Gastrocnemius medialis (tissue), 4 donors: ENCODE data around the gene ACTN4. TPM values are rescaled to one million over a fixed set of nuclear protein-coding genes. Genes with fewer than 3 reads are reported as not detected.

Experiments used
- ATAC-seq, 2 donors: fragments of 150-250 bp; one replicate each; pipeline ENCODE4 v1.9.1; 2016
- DNase-seq, 2 donors: peaks; one replicate each; pipeline ENCODE4 v3.0.0-alpha.2; 2019
- H3K27ac ChIP-seq, 4 donors: fragments of 200-600 bp; sonication (generic); 1 replicate in 1 of 4; 2 replicates in 3 of 4; pipeline ENCODE4 v1.5.1; 2016 to 2018; ENCODE audit warnings: mild to moderate bottlenecking in 2 of 4, moderate library complexity in 1 of 4
- H3K27me3 ChIP-seq, 3 donors: fragments of 200-600 bp; sonication (generic) in 2 of 3; 1 replicate in 1 of 3; 2 replicates in 2 of 3; pipeline versions ENCODE4 v1.5.1 to v1.6.0; 2016 to 2019; ENCODE audit warnings: mild to moderate bottlenecking in 1 of 3, moderate library complexity in 1 of 3
- H3K36me3 ChIP-seq, 2 donors: fragments of 200-600 bp; sonication (generic) in 1 of 2; one replicate each; pipeline ENCODE4 v1.5.1; 2017 to 2018
- H3K4me1 ChIP-seq, 2 donors: fragments of 200-600 bp; sonication (generic) in 1 of 2; one replicate each; pipeline ENCODE4 v1.5.1; 2016 to 2017; ENCODE audit warnings: mild to moderate bottlenecking in 2 of 2
- H3K4me3 ChIP-seq, 4 donors: fragments of 200-600 bp; sonication (generic) in 3 of 4; 1 replicate in 1 of 4; 2 replicates in 3 of 4; pipeline ENCODE4 v1.5.1; 2016 to 2019; ENCODE audit warnings: mild to moderate bottlenecking in 2 of 4
- H3K9me3 ChIP-seq, 3 donors: fragments of 200-600 bp; sonication (generic) in 2 of 3; 1 replicate in 1 of 3; 2 replicates in 2 of 3; pipeline ENCODE4 v1.5.1; 2016 to 2019
- POLR2A ChIP-seq, 2 donors: fragments of 450-650 bp; IDR thresholded peaks; one replicate each; pipeline ENCODE4 v1.6.1; 2017; ENCODE audit warnings: antibody characterized with exemption in 2 of 2, mild to moderate bottlenecking in 2 of 2, moderate library complexity in 2 of 2
- in situ Hi-C, 4 donors: fragments of 200-750 bp; cut with MboI; loops; one replicate each; pipeline versions ENCODE4 v1.15.0 to v1.8.0; 2017; ENCODE audit warnings: low sequenced_read_pairs in 4 of 4
- intact Hi-C: fragments of 100-400 bp; cut with DNase I; formaldehyde crosslinking; loops from one replicate; pipeline ENCODE4 v1.15.1; 2023; ENCODE audit warnings: low total_unique reads
- total RNA-seq, 4 donors: library from RNA; depleted of rRNA; stranded (reverse); fragments of >200 nt; gene quantifications; one replicate each; pipeline versions ENCODE4 v1.1.0 to v1.2.3, GENCODE V29; 2016
- TF ChIP-seq, protein P1 (sequence below), 5 experiments: fragments of 450-650 bp in 3 of 5; fragments of 200-600 bp in 2 of 5; sonication (generic) in 2 of 5; IDR thresholded peaks in 4 of 5; conservative IDR thresholded peaks in 1 of 5; 1 replicate in 4 of 5; 2 replicates in 1 of 5; pipeline ENCODE4 v1.5.1; 2016 to 2019; ENCODE audit warnings: antibody characterized with exemption in 5 of 5, mild to moderate bottlenecking in 3 of 5, moderate library complexity in 3 of 5

The ACTN4 gene
- total RNA-seq, 4 donors from 2014 or later = 32.0 to 85.3 (median 63.9) TPM

DNA sequence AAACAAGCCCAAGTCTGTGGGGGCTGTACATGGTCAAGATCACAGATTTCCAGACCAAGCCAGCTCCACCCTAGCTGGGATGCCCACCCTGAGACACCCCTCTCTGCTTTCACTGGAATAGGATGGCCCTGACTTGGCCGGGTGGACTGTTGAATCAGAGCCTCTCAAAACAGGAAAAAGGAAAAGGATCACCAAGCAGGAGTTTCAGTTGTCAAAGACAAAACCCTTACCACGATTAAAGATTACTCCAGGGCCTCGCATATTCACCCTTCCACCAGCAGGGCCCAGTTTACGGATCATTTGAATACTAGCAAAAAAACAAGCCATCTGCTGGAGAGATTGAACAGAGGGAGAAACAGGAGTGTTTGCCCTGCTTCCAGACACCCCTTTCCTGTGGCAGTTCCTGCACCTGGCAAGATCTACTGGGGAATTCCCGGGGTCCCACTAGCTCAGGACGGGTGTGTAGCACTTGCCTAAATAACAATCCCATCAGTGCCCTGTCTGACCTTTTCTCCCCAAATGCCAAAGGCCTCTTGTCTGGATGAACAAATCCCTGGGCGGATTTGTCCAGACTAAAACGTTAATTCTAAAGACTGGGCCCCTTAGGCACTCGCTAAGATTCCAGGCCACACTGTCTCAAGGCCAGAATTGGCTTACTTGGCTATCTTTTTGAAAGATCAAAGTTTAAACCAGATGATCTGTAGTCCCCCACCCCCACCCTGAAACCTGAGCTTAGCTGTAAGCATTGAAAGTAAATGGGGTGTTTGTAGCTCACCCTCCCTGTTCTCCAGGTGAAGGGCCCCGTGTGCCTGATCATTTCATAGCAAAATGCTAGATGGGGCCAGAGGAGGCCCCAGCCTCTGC lies 38.4 kb downstream of the ACTN4 start:
- no peak overlapping the region for H3K4me3 ChIP-seq
- intact Hi-C loops = loop anchor here (2.0 kb wide), 1 partner anchor 27 kb away; no protein-coding TSS in a partner anchor
- peaks cover 83 to 90% of the 10 kb centered on the region in 2 donors for H3K4me1 ChIP-seq
- peak overlapping the region; percentile 89 to 98 (median 96) for H3K27ac ChIP-seq
- H3K9me3 ChIP-seq = no peaks in the 10 kb centered on the region
- H3K27me3 ChIP-seq = no peaks in the 10 kb centered on the region
- DNase-seq = no peak
- in situ Hi-C loops = no loop called here
- no peak for ATAC-seq
- no peaks in the 10 kb centered on the region for H3K36me3 ChIP-seq
- TF ChIP-seq POLR2A (IDR thresholded peaks at IDR 0.05) = no peak
- TF ChIP-seq, protein P1, sequence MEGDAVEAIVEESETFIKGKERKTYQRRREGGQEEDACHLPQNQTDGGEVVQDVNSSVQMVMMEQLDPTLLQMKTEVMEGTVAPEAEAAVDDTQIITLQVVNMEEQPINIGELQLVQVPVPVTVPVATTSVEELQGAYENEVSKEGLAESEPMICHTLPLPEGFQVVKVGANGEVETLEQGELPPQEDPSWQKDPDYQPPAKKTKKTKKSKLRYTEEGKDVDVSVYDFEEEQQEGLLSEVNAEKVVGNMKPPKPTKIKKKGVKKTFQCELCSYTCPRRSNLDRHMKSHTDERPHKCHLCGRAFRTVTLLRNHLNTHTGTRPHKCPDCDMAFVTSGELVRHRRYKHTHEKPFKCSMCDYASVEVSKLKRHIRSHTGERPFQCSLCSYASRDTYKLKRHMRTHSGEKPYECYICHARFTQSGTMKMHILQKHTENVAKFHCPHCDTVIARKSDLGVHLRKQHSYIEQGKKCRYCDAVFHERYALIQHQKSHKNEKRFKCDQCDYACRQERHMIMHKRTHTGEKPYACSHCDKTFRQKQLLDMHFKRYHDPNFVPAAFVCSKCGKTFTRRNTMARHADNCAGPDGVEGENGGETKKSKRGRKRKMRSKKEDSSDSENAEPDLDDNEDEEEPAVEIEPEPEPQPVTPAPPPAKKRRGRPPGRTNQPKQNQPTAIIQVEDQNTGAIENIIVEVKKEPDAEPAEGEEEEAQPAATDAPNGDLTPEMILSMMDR (IDR thresholded peaks at IDR 0.05 in 4 of 5, conservative IDR thresholded peaks at IDR 0.05 in 1 of 5) = peak in 4 of 5 experiments; percentile 47 to 55 (median 50)

DNA sequence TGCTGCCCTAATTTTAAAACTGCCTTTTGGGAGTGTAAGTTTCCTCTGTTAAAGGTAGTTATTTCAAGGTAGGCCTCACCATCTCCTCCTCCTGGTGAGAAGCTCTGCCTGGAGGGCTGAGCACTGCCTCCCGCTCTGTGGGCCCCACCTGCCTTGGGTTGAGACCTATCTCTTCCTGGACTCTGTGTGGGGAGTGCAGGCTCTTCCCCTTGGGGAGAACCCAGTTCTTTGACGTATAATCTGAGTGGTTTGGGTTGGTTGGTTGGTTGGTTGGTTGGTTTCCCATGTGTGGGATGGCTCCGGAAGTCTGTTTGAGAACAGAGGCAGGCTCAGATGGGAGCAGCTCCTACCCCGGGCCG lies 39.1 kb downstream of the ACTN4 start:
- no peak for TF ChIP-seq POLR2A (IDR thresholded peaks at IDR 0.05)
- TF ChIP-seq, protein P1 (IDR thresholded peaks at IDR 0.05 in 4 of 5, conservative IDR thresholded peaks at IDR 0.05 in 1 of 5) = no peak
- ATAC-seq = no peak
- Histone ChIP-seq H3K4me1 (peaks cover 83 to 90% of the 10 kb centered on the region in 2 donors), H3K9me3 (no peaks in the 10 kb centered on the region), H3K27ac (peak overlapping the region; percentile 89 to 98 (median 96)), H3K36me3 (no peaks in the 10 kb centered on the region), H3K27me3 (no peaks in the 10 kb centered on the region), H3K4me3 (no peak overlapping the region)
- intact Hi-C loops = no loop called here
- no peak for DNase-seq
- in situ Hi-C loops = no loop called here

DNA sequence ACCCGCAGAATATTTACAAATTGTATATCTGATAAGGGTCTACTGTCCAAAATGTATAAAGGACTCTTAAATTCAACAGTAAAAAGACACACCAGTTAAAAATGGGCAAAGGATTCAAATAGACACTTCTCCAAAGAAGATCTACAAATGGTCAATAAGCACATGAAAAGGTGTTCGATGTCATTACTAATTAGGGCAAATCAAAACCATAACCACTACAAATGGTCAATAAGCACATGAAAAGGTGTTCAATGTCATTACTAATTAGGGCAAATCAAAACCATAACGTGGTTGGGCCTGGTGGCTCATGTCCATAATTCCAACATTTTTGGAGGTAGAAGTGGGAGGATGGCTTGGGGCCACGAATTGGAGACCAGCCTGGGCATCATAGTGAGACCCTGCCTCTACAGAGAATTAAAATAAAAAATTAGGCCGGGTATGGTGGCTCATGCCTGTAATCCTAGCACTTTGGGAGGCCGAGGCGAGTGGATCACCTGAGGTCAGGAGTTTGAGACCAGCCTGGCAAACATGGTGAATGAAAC lies 40.5 kb downstream of the ACTN4 start:
- no peaks in the 10 kb centered on the region for H3K27me3 ChIP-seq
- TF ChIP-seq, protein P1 (IDR thresholded peaks at IDR 0.05 in 4 of 5, conservative IDR thresholded peaks at IDR 0.05 in 1 of 5) = no peak
- TF ChIP-seq POLR2A (IDR thresholded peaks at IDR 0.05) = no peak
- no peak for ATAC-seq
- H3K4me3 ChIP-seq = no peak overlapping the region
- in situ Hi-C loops (no loop called here), intact Hi-C loops (no loop called here)
- DNase-seq = no peak
- no peaks in the 10 kb centered on the region for H3K9me3 ChIP-seq
- H3K4me1 ChIP-seq = peaks cover 83 to 90% of the 10 kb centered on the region in 2 donors
- peak overlapping the region; percentile 89 to 98 (median 96) for H3K27ac ChIP-seq
- no peaks in the 10 kb centered on the region for H3K36me3 ChIP-seq

DNA sequence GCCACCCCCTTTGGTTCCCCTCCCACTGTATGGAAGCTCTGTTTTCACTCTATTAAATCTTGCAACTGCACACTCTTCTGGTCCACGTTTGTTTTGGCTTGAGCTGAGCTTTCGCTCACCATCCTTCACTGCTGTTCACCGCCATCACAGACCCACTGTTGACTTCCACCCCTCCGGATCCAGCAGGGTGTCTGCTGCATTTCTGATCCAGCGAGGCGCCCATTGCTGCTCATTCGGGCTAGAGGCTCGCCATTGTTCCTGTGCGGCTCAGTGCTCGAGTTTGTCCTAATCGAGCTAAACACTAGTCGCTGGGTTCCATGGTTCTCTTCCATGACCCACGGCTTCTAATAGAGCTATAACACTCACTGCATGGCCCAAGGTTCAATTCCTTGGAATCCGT lies 42.7 kb downstream of the ACTN4 start:
- intact Hi-C loops = no loop called here
- Histone ChIP-seq H3K27ac (peak overlapping the region; percentile 89 to 98 (median 96)), H3K4me1 (peaks cover 83 to 90% of the 10 kb centered on the region in 2 donors), H3K36me3 (no peaks in the 10 kb centered on the region), H3K9me3 (no peaks in the 10 kb centered on the region), H3K4me3 (no peak overlapping the region), H3K27me3 (no peaks in the 10 kb centered on the region)
- TF ChIP-seq POLR2A (IDR thresholded peaks at IDR 0.05) = no peak
- TF ChIP-seq, protein P1 (IDR thresholded peaks at IDR 0.05 in 4 of 5, conservative IDR thresholded peaks at IDR 0.05 in 1 of 5) = no peak
- ATAC-seq = no peak
- DNase-seq = no peak
- in situ Hi-C loops = loop anchor here in 1 of 4 donors (10.0 kb wide), 1 partner anchor 45 kb away; the partner anchor contains the start of gene ACTN4
